ENCODE results near the gene PRKAB2. TPM values are rescaled to one million over a fixed set of nuclear protein-coding genes. Genes with fewer than 3 reads are reported as not detected.

Gene PRKAB2
- total RNA-seq, 1 experiment from 2014 or later, result 14.4 TPM

DNA sequence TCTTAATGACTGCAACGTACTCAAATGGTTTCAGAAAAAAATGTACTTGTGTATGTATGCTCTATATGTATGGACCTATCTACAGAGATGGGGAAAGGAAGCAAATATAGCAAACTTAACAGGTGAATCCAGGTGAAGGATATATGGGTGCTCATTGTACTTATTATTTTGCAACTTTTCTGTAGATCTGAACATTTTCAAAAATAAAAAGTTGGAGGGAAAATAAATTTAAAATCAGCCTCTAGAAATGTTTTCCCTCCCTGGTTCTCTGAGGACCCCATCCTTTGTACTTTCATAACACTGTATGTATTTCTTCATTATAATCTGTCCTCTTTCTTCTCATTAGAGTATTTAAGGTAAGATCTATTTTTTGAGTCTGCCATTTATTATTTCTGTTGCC, 34.9 kb upstream of the PRKAB2 start:
- Histone ChIP-seq H3K27ac (ENCODE audit: low read depth, low read length, poor library complexity, severe bottlenecking) (no peak overlapping the region), H3K27me3 (replicated peaks; ENCODE audit: insufficient read depth, low read depth, low read length, poor library complexity) (no peaks in the 10 kb centered on the region), H3K4me3 (ENCODE audit: low read depth, low read length, poor library complexity, severe bottlenecking) (no peak overlapping the region), H3K4me1 (ENCODE audit: insufficient read depth, low read length, poor library complexity, severe bottlenecking) (no peaks in the 10 kb centered on the region), H3K36me3 (ENCODE audit: insufficient read depth, low read length, poor library complexity, severe bottlenecking) (no peaks in the 10 kb centered on the region), H3K9me3 (ENCODE audit: low read depth, low read length, poor library complexity, severe bottlenecking) (no peaks in the 10 kb centered on the region)
- BruUV-seq (replicated peaks), result no TSS peak
- no peak for DNase-seq (ENCODE audit: low spot score)
- CTCF ChIA-PET, result no interaction called here
- POLR2A ChIA-PET (ENCODE audit: low non-redundant PET), result no interaction called here
- TF ChIP-seq EZH2 (IDR thresholded peaks at IDR 0.05; ENCODE audit: borderline replicate concordance, low read depth, low read length, poor library complexity, severe bottlenecking), result no peak
- TF ChIP-seq, protein P1, sequence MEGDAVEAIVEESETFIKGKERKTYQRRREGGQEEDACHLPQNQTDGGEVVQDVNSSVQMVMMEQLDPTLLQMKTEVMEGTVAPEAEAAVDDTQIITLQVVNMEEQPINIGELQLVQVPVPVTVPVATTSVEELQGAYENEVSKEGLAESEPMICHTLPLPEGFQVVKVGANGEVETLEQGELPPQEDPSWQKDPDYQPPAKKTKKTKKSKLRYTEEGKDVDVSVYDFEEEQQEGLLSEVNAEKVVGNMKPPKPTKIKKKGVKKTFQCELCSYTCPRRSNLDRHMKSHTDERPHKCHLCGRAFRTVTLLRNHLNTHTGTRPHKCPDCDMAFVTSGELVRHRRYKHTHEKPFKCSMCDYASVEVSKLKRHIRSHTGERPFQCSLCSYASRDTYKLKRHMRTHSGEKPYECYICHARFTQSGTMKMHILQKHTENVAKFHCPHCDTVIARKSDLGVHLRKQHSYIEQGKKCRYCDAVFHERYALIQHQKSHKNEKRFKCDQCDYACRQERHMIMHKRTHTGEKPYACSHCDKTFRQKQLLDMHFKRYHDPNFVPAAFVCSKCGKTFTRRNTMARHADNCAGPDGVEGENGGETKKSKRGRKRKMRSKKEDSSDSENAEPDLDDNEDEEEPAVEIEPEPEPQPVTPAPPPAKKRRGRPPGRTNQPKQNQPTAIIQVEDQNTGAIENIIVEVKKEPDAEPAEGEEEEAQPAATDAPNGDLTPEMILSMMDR (conservative IDR thresholded peaks at IDR 0.05; ENCODE audit: low read depth, low read length), result no peak
- intact Hi-C loops (cut with micrococcal nuclease; ENCODE audit: unreplicated experiment), result no loop called here

DNA sequence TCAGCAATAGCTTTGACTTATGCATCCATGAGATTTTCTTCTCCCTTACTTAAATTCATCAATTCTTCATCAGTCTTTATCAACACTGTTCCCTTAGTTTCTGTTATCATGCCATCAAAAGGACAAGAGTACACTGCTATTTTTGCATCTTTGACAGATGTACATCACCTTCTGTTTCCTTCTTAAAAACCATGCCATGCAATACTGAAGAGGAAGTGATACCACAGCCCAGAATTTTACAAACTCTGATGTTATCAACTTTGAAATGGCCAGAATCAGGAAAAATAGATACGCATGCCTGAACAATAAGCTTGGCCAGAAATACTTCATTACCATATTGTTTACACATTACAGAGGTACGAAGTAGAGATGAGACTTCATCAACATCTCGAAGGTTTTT, 31.8 kb upstream of the PRKAB2 start:
- no peak overlapping the region for H3K27ac ChIP-seq (ENCODE audit: low read depth, low read length, poor library complexity, severe bottlenecking)
- POLR2A ChIA-PET (ENCODE audit: low non-redundant PET), result interaction anchor here (0.6 kb wide), 1 partner anchor 25 kb away, joined by 5 read pairs; no protein-coding TSS in a partner anchor
- H3K9me3 ChIP-seq (ENCODE audit: low read depth, low read length, poor library complexity, severe bottlenecking), result no peaks in the 10 kb centered on the region
- H3K4me3 ChIP-seq (ENCODE audit: low read depth, low read length, poor library complexity, severe bottlenecking), result no peak overlapping the region
- no peaks in the 10 kb centered on the region for H3K36me3 ChIP-seq (ENCODE audit: insufficient read depth, low read length, poor library complexity, severe bottlenecking)
- no TSS peak for BruUV-seq (replicated peaks)
- no peaks in the 10 kb centered on the region for H3K27me3 ChIP-seq (replicated peaks; ENCODE audit: insufficient read depth, low read depth, low read length, poor library complexity)
- intact Hi-C loops (cut with micrococcal nuclease; ENCODE audit: unreplicated experiment), result no loop called here
- H3K4me1 ChIP-seq (ENCODE audit: insufficient read depth, low read length, poor library complexity, severe bottlenecking), result no peaks in the 10 kb centered on the region
- TF ChIP-seq, protein P1 (conservative IDR thresholded peaks at IDR 0.05; ENCODE audit: low read depth, low read length), result no peak
- TF ChIP-seq EZH2 (IDR thresholded peaks at IDR 0.05; ENCODE audit: borderline replicate concordance, low read depth, low read length, poor library complexity, severe bottlenecking), result no peak
- CTCF ChIA-PET, result no interaction called here
- no peak for DNase-seq (ENCODE audit: low spot score)

DNA sequence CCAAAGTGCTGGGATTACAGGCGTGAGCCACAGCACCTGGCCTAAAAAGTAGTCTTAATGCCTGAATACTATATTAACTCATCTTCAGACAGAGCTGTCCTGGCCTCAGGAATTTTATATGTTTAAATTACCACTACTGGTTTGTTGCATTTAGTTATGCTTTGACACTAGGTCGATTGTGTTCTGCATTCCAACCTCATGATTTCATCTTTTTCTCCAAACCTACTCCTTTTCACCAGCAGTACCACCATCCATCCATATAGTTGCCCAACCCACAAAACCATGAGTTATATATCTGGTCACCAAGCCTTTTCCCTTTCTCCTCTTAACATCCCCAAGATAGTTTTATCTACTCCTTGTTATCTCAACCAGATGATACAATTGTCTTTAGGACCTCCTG, 30.3 kb upstream of the PRKAB2 start:
- Histone ChIP-seq H3K27me3 (replicated peaks; ENCODE audit: insufficient read depth, low read depth, low read length, poor library complexity) (no peaks in the 10 kb centered on the region), H3K4me3 (ENCODE audit: low read depth, low read length, poor library complexity, severe bottlenecking) (no peak overlapping the region), H3K27ac (ENCODE audit: low read depth, low read length, poor library complexity, severe bottlenecking) (no peak overlapping the region), H3K4me1 (ENCODE audit: insufficient read depth, low read length, poor library complexity, severe bottlenecking) (no peaks in the 10 kb centered on the region), H3K36me3 (ENCODE audit: insufficient read depth, low read length, poor library complexity, severe bottlenecking) (no peaks in the 10 kb centered on the region), H3K9me3 (ENCODE audit: low read depth, low read length, poor library complexity, severe bottlenecking) (no peaks in the 10 kb centered on the region)
- intact Hi-C loops (cut with micrococcal nuclease; ENCODE audit: unreplicated experiment), result no loop called here
- no peak for DNase-seq (ENCODE audit: low spot score)
- no TSS peak for BruUV-seq (replicated peaks)
- POLR2A ChIA-PET (ENCODE audit: low non-redundant PET), result no interaction called here
- TF ChIP-seq EZH2 (IDR thresholded peaks at IDR 0.05; ENCODE audit: borderline replicate concordance, low read depth, low read length, poor library complexity, severe bottlenecking), result no peak
- TF ChIP-seq, protein P1 (conservative IDR thresholded peaks at IDR 0.05; ENCODE audit: low read depth, low read length), result no peak
- CTCF ChIA-PET, result no interaction called here

All from A673 (cell line).